ENCODE measurements around the gene ENPEP.
"Not testable (repeated sequence)": the region's sequence is repeated elsewhere in the genome, so short reads cannot be mapped to it uniquely, and the experiment has no call there.

The ENPEP gene, protein sequence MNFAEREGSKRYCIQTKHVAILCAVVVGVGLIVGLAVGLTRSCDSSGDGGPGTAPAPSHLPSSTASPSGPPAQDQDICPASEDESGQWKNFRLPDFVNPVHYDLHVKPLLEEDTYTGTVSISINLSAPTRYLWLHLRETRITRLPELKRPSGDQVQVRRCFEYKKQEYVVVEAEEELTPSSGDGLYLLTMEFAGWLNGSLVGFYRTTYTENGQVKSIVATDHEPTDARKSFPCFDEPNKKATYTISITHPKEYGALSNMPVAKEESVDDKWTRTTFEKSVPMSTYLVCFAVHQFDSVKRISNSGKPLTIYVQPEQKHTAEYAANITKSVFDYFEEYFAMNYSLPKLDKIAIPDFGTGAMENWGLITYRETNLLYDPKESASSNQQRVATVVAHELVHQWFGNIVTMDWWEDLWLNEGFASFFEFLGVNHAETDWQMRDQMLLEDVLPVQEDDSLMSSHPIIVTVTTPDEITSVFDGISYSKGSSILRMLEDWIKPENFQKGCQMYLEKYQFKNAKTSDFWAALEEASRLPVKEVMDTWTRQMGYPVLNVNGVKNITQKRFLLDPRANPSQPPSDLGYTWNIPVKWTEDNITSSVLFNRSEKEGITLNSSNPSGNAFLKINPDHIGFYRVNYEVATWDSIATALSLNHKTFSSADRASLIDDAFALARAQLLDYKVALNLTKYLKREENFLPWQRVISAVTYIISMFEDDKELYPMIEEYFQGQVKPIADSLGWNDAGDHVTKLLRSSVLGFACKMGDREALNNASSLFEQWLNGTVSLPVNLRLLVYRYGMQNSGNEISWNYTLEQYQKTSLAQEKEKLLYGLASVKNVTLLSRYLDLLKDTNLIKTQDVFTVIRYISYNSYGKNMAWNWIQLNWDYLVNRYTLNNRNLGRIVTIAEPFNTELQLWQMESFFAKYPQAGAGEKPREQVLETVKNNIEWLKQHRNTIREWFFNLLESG

DNA sequence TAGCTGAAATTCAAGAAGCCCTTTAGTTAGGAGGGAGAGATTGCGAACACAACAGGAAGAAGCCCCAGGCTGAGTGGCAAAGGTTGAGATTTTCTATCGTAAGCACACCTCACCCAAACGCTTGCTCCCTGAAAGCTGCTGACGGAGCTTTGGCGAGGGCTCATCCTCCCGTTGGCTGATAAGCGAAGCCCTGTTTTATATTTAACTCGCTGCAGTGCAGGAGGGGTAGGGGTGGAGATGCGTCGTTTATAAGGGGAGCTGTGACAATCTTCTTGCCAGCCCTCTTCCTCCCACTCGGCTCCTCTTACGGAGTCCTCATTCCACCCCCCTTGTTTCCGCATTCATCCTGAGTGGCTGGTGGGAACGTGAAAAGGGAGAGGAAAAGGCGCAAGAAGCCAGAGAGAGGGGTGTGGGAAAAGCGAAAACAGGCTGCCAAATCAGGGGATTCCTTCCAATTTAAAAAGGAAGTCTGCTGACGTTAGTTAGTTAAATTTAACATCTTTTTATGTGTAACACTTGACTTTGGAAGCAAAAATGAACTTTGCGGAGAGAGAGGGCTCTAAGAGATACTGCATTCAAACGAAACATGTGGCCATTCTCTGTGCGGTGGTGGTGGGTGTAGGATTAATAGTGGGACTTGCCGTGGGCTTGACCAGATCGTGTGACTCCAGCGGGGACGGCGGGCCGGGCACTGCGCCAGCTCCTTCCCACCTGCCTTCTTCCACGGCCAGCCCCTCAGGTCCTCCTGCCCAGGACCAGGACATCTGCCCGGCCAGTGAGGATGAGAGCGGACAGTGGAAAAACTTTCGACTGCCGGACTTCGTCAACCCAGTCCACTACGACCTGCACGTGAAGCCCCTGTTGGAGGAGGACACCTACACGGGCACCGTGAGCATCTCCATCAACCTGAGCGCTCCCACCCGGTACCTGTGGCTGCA is at the start of gene ENPEP:
Gene ENPEP (plus strand): TSS at position 275 of the 938 bp plus-strand sequence. CDS start 260 bp downstream, at position 535.
- DNase-seq (ENCODE audit: low spot score), result no peak

DNA sequence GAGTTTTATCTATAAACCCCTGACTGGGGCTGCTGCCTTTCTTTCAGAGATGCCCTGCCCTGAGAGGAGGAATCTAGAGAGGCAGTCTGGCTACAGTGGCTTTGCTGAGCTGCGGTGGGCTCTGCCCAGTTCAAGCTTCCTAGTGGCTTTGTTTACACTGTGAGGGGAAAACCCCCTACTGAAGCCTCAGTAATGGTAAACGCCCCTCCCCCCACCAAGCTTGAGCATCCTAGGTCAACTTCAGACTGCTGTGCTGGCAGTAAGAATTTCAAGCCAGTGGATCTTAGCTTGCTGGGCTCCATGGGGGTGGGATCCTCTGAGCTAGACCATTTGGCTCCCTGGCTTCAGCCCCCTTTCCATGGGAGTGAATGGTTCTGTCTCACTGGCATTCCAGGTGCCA is 44.1 kb upstream of the ENPEP start:
- not testable (repeated sequence) for DNase-seq (ENCODE audit: low spot score)

GRCh38 chr4:110437292-110437691 is 38.7 kb upstream of the ENPEP start:
- not testable (repeated sequence) for DNase-seq (ENCODE audit: low spot score)

DNA sequence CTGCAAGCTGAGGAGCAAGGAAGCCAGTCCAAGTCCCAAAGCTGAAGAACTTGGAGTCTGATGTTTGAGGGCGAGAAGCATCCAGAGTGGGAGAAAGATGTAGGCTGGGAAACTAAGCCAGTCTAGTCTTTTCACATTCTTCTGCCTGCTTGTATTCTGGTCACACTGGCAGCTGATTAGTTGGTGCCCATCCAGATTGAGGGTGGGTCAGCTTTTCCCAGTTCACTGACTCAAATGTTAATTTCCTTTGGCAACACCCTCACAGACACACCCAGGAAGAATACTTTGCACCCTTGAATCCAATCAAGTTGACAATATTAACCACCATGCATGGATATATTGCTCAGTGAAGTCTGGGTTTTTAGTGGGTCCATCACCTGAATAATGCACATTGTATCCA is 36.7 kb upstream of the ENPEP start:
- not testable (repeated sequence) for DNase-seq (ENCODE audit: low spot score)

DNA sequence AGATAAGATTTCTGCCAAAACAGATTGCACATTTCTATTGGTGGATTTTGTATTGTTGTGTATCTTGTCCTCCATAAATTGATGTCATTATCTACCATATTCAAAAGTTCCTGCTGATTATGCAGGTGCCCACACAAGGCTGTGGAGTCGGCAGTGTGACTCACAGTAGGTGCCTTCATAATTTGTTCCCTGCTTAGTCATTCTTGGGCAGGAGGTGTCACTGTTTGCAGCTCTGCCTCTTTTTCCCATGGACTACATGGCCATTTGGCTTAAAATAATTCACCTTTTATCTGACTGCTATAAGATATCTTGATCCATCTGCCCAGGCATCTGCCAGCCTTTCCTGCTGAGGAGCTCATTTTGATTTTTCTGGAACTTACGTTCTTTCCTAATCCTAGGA is 33.6 kb upstream of the ENPEP start:
- DNase-seq (ENCODE audit: low spot score), result no peak

DNA sequence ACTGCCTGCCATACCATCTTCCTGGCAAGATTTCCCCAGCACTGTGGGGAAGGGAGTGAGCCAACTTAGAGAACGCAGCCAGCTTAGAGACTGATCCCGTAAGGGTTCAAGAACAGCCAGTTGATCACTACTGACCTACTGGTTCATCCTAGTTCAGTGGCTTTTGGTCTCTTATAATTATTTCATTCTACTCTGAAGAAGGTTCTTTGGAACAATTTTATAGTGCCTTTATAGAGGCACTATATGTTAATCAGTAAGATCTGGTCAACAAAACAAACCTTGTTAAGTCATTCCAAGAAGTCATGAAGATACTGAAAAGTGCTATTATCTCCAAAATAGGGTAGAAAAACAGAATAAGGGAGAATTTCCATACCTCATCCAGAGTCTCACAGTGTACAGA is 33.2 kb upstream of the ENPEP start:
- no peak for DNase-seq (ENCODE audit: low spot score)

- no peak for DNase-seq (ENCODE audit: low spot score)
Measured at GRCh38 chr4:110449947-110450346, 26.0 kb upstream of the ENPEP start.

DNA sequence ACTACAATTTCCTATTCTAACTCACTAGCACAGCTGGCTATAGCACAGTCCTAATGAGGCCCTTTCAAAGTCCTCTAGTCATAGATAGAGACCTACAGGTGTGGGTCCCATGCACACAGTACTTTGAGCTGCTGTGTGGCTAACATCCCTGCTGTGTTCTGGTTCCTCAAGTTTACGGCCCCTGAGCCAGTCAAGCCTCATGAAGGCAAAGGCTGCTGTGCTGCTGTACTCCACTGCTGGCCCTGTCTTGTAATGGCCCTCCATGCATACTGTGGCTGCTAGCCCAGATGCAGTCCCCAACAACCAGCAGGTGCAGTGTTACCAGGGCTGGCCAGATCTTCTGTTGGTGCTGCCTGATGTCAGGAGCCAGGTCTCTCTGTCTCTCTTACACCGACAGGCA is 23.4 kb upstream of the ENPEP start:
- DNase-seq (ENCODE audit: low spot score), result no peak

DNA sequence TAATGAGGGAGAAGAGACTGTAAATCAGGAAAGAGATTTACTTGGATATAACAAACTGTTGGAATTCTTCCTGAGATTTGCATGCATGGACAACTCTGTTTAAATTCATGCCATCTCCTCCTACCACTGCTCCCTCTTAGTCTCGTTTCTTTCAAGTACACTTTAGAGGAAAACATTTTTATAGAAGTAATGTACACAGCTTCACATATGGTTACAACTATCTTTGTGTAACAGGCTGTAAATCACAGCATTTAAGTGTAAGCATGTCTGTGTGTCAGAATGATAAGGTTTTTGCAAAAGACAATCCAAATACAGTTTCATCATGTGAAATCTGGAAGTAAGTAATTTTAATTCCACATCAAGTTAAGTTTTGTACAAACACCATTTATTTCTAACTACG is 21.5 kb upstream of the ENPEP start:
- DNase-seq (ENCODE audit: low spot score), result no peak

DNA sequence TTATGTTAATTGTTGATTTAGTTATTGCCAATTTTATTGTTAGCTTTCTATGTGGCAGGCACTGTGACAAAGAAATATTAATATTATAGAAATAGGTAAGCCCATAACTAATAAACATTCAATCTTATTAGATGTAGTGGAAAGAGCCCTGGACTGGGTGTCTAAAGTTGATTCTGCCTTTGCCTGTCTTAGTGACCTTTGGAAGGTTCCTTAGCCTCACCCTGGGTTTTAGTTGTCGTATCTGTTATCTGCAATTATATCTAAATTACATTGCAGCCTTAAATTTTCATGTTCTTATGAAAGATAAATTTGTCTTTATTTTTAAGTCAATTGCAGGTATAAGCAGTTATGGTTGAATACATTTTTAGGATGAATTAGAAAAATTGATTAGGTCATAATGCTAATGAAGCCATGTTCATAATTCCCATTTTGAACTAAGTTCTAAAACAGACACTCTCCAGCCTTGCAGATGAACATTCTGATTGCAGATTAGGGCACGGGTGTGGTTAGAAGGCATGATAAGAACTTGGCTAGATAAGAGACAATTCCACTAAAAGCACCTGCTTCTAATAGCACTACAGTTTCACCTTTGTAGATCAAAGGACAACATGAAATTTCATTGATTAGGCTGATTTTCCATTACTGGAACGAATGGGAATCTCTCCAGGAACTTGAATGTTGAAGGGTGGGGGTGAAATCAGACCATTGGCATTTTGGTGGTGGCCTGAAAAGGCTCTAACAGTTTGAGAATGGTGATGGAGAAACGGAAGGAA is 17.3 kb upstream of the ENPEP start:
- no peak for DNase-seq (ENCODE audit: low spot score)

DNA sequence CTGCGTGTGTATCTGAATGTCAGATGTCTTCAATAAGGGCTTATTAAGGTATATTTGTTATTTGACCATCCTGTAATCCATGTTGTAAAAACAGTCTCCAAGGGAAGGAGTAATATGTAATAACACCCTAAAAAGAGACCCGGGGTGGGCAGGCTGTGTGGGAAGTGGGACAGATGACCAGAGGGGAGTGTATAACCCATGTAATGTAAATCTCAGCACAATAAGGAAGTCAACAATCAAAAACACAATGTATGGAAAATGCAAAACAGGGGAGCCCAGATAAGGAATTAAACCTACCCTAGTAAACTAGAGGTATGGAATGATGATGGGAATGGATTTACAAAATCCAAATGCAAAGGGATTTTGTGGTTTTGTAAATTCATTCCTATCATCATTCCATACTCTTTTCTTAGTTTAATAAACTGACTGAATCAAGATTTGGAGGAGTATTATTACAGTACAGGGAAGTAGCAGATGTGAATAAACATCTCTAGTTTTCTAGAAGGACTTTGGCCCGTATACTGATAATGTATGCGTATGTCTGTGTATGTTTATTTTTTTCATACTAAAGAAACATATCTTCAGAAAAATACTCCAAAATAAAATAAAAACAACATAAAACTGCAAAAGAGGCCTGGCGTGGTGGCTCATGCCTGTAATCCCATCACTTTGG is 15.7 kb upstream of the ENPEP start:
- no peak for DNase-seq (ENCODE audit: low spot score)

DNA sequence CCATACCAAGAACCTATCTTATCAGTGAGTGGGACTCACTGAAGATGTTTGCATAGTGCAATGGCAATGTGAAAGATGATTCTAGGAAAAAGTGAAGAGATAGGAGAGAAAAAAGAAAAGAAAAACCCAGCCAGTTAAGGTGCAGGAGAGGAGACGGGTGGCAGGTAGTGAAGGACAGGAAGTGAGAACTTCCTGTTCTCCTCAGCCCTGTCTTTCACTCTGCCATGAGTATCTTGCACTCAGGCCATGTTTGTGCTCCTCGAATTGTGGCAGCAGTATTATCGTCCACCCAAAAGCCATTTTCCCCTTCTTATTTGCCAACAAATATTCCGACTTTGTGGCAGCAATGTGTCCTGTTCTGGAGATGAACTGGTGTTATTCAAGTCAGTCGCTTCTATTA is 8.6 kb upstream of the ENPEP start:
- DNase-seq (ENCODE audit: low spot score), result no peak

- no peak for DNase-seq (ENCODE audit: low spot score)
Measured at GRCh38 chr4:110472583-110473329, 3.2 kb upstream of the ENPEP start.

DNA sequence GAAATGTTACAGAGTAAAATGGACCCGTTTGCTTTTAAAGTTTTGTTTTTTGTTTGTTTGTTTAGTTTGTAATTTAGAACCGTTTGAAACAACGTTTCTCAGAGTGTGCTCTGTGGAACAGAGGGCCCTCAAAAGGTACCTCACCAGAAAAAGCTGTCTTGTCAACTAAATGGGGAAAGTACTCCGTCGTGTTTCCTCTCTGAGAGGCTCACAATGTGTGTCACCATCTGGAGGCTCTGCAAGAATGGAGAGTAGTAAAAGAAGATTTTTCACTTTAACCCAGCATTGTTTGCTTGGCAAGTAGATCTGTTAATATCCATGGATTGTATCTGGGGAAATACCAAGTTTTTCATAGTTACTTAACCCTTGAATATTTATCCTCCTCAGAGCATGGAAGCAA is 1.5 kb upstream of the ENPEP start:
- DNase-seq (ENCODE audit: low spot score), result no peak

GRCh38 chr4:110475080-110475479 is 875 bp upstream of the ENPEP start:
- not testable (repeated sequence) for DNase-seq (ENCODE audit: low spot score)

DNA sequence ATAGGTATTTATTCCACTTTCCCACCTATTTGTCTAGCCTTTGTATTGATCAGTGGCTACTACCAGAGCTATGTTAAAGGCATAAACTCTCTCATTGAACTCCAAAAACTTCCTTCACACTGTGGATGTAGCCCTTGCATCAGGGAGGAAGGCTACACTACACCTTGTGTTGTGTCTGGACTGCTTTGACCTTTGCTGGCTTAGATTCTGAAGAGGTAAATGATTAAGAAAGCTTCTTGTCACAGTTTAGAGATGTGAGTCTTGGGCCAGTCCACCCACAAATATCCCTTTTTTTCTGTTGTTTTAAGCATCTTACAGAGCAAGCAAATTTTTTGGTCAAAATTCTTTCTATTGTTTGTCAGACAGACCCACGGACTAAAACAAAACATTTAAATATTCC is 1.9 kb downstream of the ENPEP start:
- DNase-seq (ENCODE audit: low spot score), result no peak

DNA sequence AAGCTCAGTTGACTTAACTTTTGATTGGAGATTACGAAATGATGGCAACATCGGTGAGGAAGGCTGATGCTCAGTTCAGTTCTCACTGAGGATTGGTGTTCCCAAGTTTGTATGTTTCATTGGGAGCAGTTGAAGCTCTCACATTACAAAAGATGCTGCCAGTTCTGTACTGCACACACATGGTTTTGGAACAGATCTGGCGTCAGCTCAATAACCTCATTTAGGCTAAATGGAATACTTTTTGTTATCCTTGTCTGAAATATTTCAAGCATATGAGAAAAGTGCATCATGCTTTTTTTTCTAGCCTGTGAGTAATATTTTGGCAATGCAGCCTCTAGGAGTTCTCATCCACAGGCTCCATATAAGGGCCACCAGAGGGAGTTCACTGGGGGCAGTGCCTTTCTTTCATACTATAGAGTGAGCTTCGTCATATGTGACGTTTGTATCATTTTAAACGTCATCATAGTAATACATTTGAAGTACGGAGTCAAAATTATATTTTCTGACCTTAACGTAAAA is 4.1 kb downstream of the ENPEP start:
- DNase-seq (ENCODE audit: low spot score), result no peak

- no peak for DNase-seq (ENCODE audit: low spot score)
Measured at GRCh38 chr4:110480746-110481271, 4.9 kb downstream of the ENPEP start.

GRCh38 chr4:110483516-110483915 is 7.6 kb downstream of the ENPEP start:
- DNase-seq (ENCODE audit: low spot score), result no peak

Data from ecto neural progenitor cell (in vitro differentiated cells).